GM15510 (cell line): Measurements from ENCODE around the gene EFNA2.

Source experiments
- POLR2A ChIP-seq: IDR thresholded peaks from 3 replicates; pipeline ENCODE4 v1.6.1; 2011; ENCODE audit warnings: borderline replicate concordance; ENCODE audit not compliant: insufficient read length; ENCODE audit errors: extremely low read depth

The EFNA2 gene

DNA sequence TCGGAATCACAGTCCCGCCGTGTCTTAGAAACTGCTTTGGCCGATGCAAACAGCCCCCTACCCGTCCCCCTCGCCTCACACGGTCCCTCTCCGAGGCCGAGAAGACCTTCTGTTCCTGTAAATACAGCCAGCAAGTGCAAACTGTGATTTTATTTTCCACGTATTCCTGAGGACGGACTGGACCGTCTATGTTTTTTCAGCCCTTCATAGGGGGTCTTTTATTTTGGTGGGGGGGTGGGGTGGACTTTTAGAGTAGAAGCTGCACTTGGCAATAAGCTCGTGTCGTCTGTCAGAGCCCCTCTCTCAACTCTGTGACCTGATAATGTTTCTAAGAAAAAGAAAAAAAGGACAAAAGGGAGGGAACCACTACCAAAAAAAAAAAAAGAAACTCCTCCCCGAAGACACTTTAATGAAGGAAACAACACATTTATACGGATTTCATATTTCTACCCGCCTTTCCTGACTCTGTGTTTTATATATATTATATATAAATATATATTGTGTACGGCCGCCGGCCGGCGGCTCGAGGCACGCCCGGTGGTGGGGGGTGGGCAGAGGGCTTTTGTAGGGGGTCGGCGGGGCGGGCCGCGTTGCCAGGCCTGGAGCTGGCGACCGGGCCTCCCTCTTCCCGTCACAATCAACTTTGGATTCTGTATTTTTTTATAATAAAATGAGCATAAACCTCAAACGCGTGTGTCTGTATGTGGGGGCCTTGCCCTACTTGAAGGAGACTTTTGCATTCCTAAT, 15.2 kb downstream of the EFNA2 start:
- no peak for TF ChIP-seq POLR2A

DNA sequence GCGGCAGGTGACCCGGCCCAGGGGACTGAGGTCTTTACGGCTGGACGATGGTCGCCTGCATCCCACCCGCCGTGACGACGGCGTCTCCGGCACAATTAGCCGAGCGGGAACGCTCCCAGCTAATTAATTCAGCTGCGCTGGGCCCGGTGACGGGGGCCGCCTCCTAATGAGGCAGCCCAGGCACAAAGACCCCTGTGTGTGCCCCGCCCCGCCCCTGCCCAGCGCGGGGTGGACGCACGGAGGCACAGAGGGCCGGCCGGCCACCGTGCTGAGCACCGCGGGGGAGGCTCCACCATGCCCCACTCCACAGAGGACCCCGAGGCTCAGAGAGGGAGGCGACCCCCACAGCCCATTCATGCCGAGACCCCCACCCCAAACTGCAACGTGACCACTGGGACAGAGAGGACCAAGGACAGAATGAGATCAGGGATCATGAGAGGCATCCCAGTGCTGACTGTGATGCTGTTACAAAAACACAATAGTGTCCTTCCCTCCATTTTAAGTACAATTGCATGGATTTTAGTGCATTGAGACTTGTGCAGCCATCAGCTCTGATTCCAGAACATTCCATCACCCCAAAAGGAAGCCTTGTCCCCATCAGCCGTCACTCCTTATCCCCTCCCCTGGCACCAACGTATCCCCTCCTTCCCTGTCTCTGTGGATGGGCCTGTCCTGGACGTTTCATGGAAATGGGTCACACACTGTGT, 17.0 kb downstream of the EFNA2 start:
- no peak for TF ChIP-seq POLR2A

- TF ChIP-seq POLR2A: no peak
Observed at GRCh38 chr19:1304197-1304924, 18.7 kb downstream of the EFNA2 start.

GRCh38 chr19:1307320-1307719, 21.6 kb downstream of the EFNA2 start:
- no peak for TF ChIP-seq POLR2A

DNA sequence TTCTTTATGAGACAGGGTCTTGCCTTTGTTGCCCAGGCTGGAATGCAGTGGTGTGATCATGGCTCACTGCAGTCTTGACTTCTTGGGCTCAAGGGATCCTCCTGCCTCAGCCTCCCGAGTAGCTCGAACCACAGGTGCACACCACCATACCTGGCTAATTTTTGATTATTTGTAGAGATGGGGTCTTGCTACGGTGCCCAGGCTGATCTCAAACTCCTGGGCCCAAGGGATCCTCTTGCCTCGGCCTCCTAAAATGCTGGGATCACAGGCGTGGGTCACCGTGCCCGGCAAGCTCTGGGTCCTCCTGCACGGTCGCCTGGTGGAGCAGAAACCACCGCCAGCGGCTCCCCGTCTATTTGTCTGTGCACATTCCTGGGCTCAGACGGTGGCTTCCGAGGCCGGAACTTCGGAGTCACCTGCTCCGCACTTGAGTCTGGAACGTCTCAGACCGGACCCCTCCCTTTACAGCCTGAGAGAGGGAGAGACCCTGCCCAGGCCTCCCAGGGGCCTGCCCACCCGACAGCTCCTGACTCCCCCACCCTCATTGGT, 22.2 kb downstream of the EFNA2 start:
- no peak for TF ChIP-seq POLR2A

- no peak for TF ChIP-seq POLR2A
Observed at GRCh38 chr19:1308718-1309117, 23.0 kb downstream of the EFNA2 start.

GRCh38 chr19:1309977-1310852, 24.5 kb downstream of the EFNA2 start:
- TF ChIP-seq POLR2A: no peak

DNA sequence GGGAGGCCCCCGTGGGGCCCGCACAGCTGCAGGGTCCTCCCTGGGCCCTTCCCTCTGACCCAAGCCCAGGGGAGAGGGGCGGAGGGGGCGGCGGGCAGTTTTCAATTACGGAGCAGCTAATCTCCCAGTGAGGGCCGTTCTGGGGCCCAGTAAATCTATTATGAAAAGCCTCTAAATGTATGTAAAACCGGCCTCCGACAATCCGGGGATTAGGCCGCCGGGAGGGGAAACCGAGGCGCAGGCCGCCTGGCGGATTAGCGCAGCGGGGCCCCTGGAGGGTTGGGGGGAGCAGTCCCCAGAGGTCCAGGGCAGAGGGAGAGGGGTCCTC, 25.1 kb downstream of the EFNA2 start:
- TF ChIP-seq POLR2A: no peak

DNA sequence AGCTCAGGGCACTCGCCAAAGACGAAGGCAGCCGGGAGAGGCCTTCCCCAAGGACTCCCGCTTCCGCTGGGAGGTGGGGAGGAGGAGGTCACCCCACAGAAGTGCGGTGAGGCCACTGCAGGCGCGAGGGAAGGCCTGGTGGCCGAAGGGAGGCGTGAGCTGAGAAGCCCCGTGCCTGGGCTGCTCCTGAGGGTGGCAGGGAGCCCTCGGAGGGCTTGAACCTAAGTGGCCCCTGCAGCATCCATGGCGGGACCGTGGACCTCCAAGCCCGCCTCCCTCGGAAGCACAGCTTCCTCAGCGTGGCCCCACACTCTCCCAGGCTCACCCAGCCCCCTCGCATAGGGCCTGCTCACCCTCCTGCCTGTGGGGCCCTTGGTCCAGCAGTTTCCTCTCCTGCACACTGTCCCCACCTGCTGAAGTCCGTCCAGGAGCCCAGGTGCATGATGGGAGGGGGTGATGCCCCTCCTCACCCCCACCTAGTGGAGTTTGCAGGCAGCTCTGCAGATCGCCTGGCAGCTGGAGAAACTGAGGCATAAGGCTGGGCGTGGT, 25.9 kb downstream of the EFNA2 start:
- TF ChIP-seq POLR2A: no peak

DNA sequence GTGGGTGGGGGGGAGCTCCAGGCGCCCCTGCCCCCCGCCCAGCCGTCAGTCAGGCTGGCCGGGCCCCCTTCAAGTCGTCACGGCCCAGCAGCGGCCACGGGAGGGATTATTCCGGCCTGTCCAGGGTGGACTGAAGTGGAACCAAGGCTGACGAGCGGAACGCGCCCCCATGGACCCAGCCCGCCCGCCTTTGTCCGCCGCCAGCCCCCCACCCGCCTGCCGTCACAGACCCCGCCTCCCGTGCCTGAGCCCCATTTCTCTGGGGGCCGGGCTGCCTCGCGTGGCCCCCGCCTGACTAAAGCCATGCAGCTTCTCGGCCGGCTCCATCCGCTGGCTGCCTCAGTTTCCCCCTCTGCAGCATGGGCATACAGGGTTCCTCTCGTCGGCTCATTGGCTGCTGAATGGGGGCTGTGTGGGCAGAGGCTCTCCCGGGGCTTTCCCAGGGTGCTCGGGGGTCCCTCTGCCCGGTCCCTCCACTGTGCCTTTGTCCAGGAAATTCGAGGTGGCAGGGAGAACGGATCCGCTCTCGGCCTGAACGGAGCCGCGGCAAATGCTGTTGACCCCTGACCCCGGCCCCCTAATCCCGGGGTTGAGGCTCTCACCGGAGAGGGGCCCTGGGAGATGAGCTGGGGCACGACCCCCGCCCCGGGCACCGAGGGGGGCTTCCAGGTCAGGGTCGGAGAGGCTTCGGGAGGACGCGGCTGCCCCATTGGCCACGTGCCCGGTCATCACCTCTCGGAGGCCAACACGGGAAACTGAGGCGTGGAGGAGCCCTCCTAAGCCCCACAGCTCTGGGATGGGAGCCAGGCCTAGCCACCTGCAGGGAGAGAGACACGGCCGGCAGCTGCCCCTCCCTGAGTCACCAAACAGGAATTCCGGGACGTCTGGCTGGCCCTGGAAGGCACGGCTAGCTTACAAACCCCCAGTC, 27.4 kb downstream of the EFNA2 start:
- no peak for TF ChIP-seq POLR2A

GRCh38 chr19:1313695-1314613, 28.3 kb downstream of the EFNA2 start:
- TF ChIP-seq POLR2A: no peak
